A204.1 (cell line): ENCODE data around the gene NADK2.
"Not testable (repeated sequence)": the region's sequence is repeated elsewhere in the genome, so short reads cannot be mapped to it uniquely, and the experiment has no call there.

Experiments
- FAIRE-seq: peaks from 2 replicates; lab custom pipeline; 2012; peaks lifted over from hg19 to GRCh38; lab: Jason Lieb, UNC

The NADK2 gene

DNA sequence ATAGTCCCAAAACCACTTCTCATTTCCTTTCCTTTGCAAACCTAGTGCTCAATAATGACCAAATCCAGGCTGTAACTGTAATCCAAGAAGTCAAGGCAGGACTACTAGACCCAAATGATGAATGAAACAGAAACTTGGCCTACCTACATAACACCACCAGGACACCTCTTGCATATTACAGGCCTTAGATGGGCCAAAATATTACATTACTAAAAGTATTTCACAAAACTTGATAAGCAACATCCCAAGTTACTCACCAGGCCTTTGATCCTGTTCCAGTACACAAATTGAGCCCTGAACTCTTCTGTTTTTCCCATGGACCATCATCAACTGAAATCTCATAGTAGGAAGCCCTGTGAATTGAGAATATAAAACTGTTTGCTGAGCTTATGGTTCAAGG, 34.8 kb downstream of the NADK2 start:
- FAIRE-seq: no peak

GRCh38 chr5:36205329-36205728, 36.4 kb downstream of the NADK2 start:
- FAIRE-seq: no peak

- FAIRE-seq: no peak
Observed at GRCh38 chr5:36202521-36202961, 39.2 kb downstream of the NADK2 start.

GRCh38 chr5:36200513-36200912, 41.2 kb downstream of the NADK2 start:
- FAIRE-seq: no peak

DNA sequence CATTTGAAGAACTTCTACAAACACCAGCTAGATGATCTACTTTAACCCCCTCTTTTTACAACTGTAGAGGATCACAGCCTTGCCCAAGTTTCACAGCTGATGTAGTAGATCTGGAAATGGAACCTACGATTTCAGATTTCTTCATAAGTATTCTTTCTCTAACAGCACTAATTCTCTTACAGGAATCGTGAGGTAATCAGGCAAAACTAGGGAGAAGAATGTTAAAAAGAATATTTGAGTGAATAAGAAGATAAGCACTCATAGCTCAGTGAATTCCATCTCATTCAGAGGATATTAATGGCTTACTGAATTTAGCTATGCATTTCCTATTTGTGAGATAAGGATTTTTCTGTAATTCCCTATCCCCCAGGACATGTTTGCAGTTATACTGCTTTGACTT, 42.1 kb downstream of the NADK2 start:
- FAIRE-seq: no peak

DNA sequence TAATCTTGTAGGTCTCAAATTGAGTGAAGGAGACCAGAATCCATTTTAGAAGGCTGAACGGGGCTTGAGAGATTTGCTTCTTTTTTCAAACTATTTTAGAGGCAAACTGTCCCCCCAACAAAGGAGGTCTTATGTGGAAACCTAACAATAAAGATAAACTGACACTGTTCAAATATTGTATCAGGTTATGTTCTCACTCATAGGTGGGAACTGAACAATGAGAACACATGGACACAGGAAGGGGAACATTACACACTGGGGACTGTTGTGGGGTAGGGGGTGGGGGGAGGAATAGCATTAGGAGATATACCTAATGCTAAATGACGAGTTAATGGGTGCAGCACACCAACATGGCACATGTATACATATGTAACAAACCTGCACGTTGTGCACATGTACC, 42.9 kb downstream of the NADK2 start:
- FAIRE-seq: not testable (repeated sequence)

- peak; percentile 89 for FAIRE-seq
Observed at GRCh38 chr5:36198281-36198680, 43.4 kb downstream of the NADK2 start.

DNA sequence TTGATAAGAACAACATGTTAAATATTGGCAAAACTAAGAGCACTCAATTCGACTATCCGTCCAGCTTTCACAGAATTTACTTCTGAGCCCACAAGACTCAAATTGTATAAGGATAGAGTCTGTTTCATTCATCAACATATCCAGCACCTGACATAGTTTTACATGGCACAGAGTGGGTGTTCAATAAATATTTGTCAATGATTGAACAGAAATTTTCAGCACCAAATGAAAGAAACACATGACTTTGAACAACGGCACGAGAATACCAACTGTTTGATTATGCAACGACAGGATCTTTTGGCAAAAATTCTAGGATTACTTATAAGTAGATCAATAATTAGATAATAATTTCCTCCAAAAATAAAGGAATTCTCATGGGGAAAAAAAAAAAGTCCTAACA, 48.0 kb downstream of the NADK2 start:
- no peak for FAIRE-seq

DNA sequence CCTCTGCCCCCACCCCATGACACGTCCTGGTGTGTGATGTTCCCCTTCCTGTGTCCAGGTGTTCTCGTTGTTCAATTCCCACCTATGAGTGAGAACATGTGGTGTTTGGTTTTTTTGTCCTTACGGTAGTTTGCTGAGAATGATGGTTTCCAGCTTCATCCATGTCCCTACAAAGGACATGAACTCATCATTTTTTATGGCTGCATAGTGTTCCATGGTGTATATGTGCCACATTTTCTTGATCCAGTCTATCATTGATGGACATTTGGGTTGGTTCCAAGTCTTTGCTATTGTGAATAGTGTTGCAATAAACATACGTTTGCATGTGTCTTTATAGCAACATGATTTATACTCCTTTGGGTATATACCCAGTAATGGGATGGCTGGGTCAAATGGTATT, 57.3 kb downstream of the NADK2 start:
- not testable (repeated sequence) for FAIRE-seq

DNA sequence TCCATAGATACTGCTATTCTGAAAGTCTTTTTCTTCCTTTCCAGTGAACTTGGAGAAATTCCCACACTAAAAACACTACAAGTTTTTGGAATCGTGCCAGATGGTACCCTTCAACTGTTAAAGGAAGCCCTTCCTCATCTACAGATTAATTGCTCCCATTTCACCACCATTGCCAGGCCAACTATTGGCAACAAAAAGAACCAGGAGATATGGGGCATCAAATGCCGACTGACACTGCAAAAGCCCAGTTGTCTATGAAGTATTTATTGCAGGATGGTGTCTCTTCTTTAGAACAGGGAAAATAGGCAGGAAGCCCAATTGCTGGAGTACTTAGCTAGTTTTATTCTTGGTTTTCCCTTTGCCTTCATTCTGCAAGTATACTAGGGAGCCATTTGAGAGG, 60.0 kb downstream of the NADK2 start:
- FAIRE-seq: no peak

GRCh38 chr5:36180556-36181350, 61.0 kb downstream of the NADK2 start:
- FAIRE-seq: no peak

DNA sequence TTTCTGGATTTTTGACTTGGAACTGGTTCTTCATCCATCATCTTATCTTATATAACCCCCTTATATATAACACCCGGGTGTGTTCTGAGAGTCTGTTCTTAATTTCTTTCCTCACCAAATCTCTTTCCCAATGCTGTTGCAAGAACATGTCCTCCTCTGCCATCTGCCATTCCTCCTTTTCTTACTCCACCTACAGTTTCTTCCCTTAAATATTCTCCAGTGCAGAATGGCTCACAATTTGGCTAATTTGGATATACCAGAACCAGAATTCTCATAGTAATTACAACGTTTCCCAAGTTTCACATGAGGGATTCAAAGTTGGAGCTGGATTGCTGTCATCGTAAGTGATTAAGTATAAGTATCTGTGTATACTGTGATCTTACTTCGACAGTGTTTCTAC, 61.8 kb downstream of the NADK2 start:
- no peak for FAIRE-seq

DNA sequence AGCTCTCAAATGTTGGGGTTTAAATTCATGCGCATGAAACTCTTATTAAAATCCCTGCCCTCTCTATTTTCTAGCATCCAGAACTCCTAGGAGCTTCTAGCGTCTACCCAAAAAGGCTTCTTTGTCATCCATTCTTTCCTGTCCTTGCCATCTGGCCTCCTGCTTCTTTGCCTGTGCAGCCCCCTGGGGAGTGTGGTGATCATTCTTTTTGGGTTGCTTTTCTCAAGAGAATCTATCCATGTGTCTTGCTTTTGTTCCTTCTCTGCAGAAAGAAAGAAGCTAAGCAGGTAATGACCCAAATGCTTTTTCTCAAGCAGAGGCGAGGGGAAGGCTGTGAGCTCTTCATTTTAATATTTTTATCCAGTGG, 63.2 kb downstream of the NADK2 start:
- FAIRE-seq: no peak

DNA sequence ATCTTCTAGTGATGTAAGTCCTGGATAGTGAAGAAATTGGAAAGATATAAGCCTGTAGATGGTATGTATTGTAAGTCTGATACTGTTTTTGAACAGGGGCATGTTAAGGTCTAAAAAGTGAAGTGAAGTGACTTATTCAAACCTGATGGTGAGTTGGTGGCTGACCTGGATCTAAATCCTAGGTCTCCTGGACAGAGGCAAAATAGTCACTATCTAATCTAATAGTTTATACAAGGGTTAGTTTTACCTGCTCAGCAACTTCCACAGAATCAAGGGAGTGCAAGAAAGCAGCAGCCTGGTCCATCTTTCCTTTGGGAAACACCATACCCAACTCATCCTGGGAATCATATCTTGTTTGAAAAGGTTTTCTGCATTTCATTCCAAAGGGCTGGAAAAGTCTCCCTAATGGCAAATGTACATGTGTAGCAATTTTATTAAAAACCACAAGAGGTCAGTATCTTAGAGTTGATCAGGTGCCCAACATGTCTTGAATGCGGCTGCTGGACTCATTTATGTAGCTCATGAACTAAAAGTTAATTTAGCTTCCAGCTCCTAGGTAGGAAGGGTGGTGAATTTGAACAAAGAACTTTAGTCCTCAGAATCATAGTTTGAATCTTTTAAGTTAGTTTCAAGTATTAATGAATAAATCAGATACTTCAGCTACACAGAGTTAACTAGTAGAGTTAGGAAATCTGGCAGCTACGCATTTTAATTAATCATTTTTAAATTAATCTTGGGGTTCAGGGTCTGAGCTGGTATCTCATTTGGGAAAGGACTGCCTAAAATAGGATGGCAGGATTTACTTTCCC, 63.8 kb downstream of the NADK2 start:
- peak; percentile 94 for FAIRE-seq

GRCh38 chr5:36177154-36177553, 64.6 kb downstream of the NADK2 start:
- FAIRE-seq: no peak

GRCh38 chr5:36175043-36175442, 66.7 kb downstream of the NADK2 start:
- no peak for FAIRE-seq

- no peak for FAIRE-seq
Observed at GRCh38 chr5:36174119-36174518, 67.6 kb downstream of the NADK2 start.

DNA sequence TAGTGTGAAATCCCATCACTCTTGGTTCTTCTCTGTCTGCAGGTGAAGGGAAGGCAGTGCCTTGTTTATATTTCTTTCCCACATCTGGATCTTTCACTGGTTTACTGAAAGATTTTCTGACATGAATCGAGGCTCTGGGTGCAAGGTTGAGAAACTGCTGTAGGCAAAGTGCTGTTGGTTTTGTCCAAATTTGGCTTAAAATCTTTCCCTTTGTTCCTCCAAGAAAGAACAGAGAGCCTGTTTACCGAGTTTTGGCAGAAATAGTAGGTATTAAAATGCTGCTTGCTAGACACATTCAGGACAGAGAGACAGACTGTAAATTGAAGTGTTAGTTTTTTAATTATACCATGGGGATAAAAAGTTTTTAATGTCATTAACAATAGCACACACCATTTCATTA, 68.3 kb downstream of the NADK2 start:
- no peak for FAIRE-seq

- no peak for FAIRE-seq
Observed at GRCh38 chr5:36172599-36172998, 69.1 kb downstream of the NADK2 start.

DNA sequence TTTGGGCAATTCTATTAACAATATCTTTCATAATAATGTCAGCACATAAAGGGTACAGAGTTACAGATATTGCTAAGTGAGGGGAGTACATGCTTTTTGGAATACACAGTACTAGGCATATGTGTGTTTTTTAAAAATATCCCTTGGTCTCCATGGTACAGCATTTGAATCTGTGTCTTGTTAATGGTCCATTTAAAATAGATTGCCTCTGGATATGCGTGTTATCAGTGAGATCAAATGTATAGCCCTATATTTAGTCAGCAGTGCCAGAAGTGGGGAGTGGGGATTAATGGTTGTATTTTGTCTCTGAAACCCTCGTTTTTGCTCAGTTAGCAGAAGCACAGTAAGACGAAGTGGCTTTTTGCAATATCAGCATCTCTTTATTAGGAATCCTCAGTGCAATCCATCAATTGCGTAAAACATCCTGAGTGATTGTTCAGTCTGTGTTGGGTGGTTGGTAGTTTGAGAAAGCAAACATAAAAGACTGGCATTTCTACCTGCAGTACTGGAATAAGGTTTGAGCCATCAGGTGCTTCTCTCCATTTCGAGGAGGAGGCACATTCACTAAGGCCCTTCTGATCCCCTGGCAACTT, 70.8 kb downstream of the NADK2 start:
- no peak for FAIRE-seq

- FAIRE-seq: no peak
Observed at GRCh38 chr5:36168737-36169136, 73.0 kb downstream of the NADK2 start.

GRCh38 chr5:36164461-36164860, 77.3 kb downstream of the NADK2 start:
- FAIRE-seq: no peak

- no peak for FAIRE-seq
Observed at GRCh38 chr5:36162810-36163486, 78.8 kb downstream of the NADK2 start.
